PC-9 (cell line): Measurements from ENCODE around the gene MGAT5. TPM values are rescaled to one million over a fixed set of nuclear protein-coding genes. Genes with fewer than 3 reads are reported as not detected.

ENCODE experiments used
- BruUV-seq: library from RNA; stranded (reverse); fragments of 400-500 nt; replicated peaks from 2 replicates; lab custom pipeline; 2021; lab: Mats Ljungman, UMichigan
- CTCF ChIA-PET: fragments of 300-600 bp; sonication (Branson Sonifier 250); formaldehyde crosslinking; loops from one replicate; lab custom pipeline; 2022; ENCODE audit warnings: antibody characterized with exemption; lab: Charles Lee
- POLR2A ChIA-PET: fragments of 300-600 bp; sonication (Branson Sonifier 250); formaldehyde crosslinking; loops from one replicate; lab custom pipeline; 2022; ENCODE audit warnings: antibody characterized with exemption; ENCODE audit not compliant: unreplicated experiment; lab: Charles Lee
- DNase-seq, 2 experiments: peaks; one replicate each; pipeline versions ENCODE4 v3.0.0 to v3.0.0-alpha.2; 2015 to 2022; ENCODE audit warnings: mixed read lengths in 1 of 2
- H2AFZ ChIP-seq: fragments of 200-600 bp; sonication (generic); 2 replicates; pipeline ENCODE4 v1.8.1; 2017; ENCODE audit warnings: antibody characterized with exemption
- H3F3A ChIP-seq: fragments of 200-600 bp; sonication (generic); 2 replicates; pipeline ENCODE4 v1.8.1; 2017; ENCODE audit warnings: antibody characterized with exemption, mild to moderate bottlenecking, low read depth; ENCODE audit not compliant: insufficient read depth
- H3K27ac ChIP-seq: fragments of 200-600 bp; sonication (generic); 2 replicates; pipeline ENCODE4 v1.6.1; 2016; ENCODE audit warnings: mixed run types
- H3K27me3 ChIP-seq: fragments of 200-600 bp; sonication (generic); 2 replicates; pipeline ENCODE4 v1.6.1; 2016; ENCODE audit warnings: low read depth, mixed run types; ENCODE audit not compliant: insufficient read depth
- H3K36me3 ChIP-seq: fragments of 200-600 bp; sonication (generic); 2 replicates; pipeline ENCODE4 v1.6.1; 2016; ENCODE audit warnings: low read depth, mixed run types
- H3K4me1 ChIP-seq: fragments of 200-600 bp; sonication (generic); replicated peaks from 2 replicates; pipeline ENCODE4 v1.6.1; 2016; ENCODE audit warnings: mixed run types; ENCODE audit not compliant: insufficient read depth
- H3K4me2 ChIP-seq: fragments of 200-600 bp; sonication (generic); 2 replicates; pipeline ENCODE4 v1.6.1; 2017; ENCODE audit warnings: mixed run types
- H3K4me3 ChIP-seq: fragments of 200-600 bp; sonication (generic); 2 replicates; pipeline ENCODE4 v1.6.1; 2016; ENCODE audit warnings: mixed run types
- H3K79me2 ChIP-seq: fragments of 200-600 bp; sonication (generic); 2 replicates; pipeline ENCODE4 v1.6.1; 2017; ENCODE audit warnings: low read depth, mixed run types
- H3K9me2 ChIP-seq: fragments of 200-600 bp; sonication (generic); 2 replicates; pipeline ENCODE4 v1.8.1; 2017; ENCODE audit warnings: mild to moderate bottlenecking; ENCODE audit not compliant: insufficient read depth
- H3K9me3 ChIP-seq: fragments of 200-600 bp; sonication (generic); 2 replicates; pipeline ENCODE4 v1.8.1; 2016; ENCODE audit warnings: low read depth; ENCODE audit not compliant: insufficient read depth
- H4K20me1 ChIP-seq: fragments of 200-600 bp; sonication (generic); 2 replicates; pipeline ENCODE4 v1.8.1; 2017; ENCODE audit not compliant: insufficient read depth
- CTCF ChIP-seq: fragments of 200-600 bp; sonication (generic); conservative IDR thresholded peaks from 2 replicates; pipeline ENCODE4 v1.6.1; 2017; ENCODE audit warnings: mixed run types, antibody characterized with exemption, mild to moderate bottlenecking, moderate library complexity
- EZH2 ChIP-seq: fragments of 200-600 bp; sonication (generic); IDR thresholded peaks from 2 replicates; pipeline ENCODE4 v1.8.0; 2017; ENCODE audit warnings: antibody characterized with exemption, low read depth
- intact Hi-C: fragments of 100-400 bp; cut with micrococcal nuclease; formaldehyde crosslinking; loops from one replicate; pipeline ENCODE4 v1.10.0; 2022; ENCODE audit not compliant: unreplicated experiment
- total RNA-seq: library from RNA; stranded (reverse); gene quantifications from 2 replicates; pipeline ENCODE4 v1.2.3, GENCODE V29; 2021

The MGAT5 gene
- total RNA-seq, 1 experiment from 2014 or later = 33.5 TPM

GRCh38 chr2:134379293-134379692 is 125.4 kb downstream of the MGAT5 start:
- no peak overlapping the region for H3K4me3 ChIP-seq
- no peak for DNase-seq
- H3K27me3 ChIP-seq = no peaks in the 10 kb centered on the region
- CTCF ChIA-PET = no interaction called here
- no peaks in the 10 kb centered on the region for H3K36me3 ChIP-seq
- no peaks in the 10 kb centered on the region for H3K9me3 ChIP-seq
- no peak overlapping the region for H3K27ac ChIP-seq
- no peaks in the 10 kb centered on the region for H3K79me2 ChIP-seq
- BruUV-seq = no TSS peak
- H3K4me2 ChIP-seq = no peak overlapping the region
- no peaks in the 10 kb centered on the region for H3F3A ChIP-seq
- POLR2A ChIA-PET = no interaction called here
- H2AFZ ChIP-seq = no peak overlapping the region
- H3K9me2 ChIP-seq = no peaks in the 10 kb centered on the region
- intact Hi-C loops = no loop called here
- no peaks in the 10 kb centered on the region for H4K20me1 ChIP-seq
- TF ChIP-seq CTCF = no peak
- TF ChIP-seq EZH2 = no peak
- no peaks in the 10 kb centered on the region for H3K4me1 ChIP-seq

DNA sequence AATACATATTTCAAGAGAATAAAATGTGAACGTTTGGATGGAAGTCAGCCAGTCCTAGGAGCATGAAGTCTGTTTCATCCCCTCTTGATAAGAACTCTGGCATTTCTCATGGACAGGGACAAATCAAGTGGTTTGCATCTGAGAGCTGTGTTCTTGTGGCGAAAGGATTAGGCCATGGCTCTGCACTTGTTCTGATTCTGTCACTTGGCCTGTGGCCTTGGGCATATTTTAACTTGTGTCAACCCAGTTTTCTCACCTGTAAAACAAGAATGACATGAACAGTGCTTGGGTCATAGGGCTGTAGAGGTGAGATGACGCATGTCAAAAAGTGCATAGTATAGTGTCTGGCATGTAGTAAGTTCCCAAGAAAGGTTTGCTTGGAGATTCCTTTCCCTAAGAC is 125.8 kb downstream of the MGAT5 start:
- Histone ChIP-seq H3K9me2 (no peaks in the 10 kb centered on the region), H4K20me1 (no peaks in the 10 kb centered on the region), H3K9me3 (no peaks in the 10 kb centered on the region), H3K27ac (no peak overlapping the region), H3K4me3 (no peak overlapping the region), H3K79me2 (no peaks in the 10 kb centered on the region), H3K27me3 (no peaks in the 10 kb centered on the region), H3K4me2 (no peak overlapping the region), H2AFZ (no peak overlapping the region), H3K36me3 (no peaks in the 10 kb centered on the region), H3F3A (no peaks in the 10 kb centered on the region), H3K4me1 (no peaks in the 10 kb centered on the region)
- BruUV-seq = no TSS peak
- no peak for DNase-seq
- TF ChIP-seq CTCF (no peak), EZH2 (no peak)
- CTCF ChIA-PET = no interaction called here
- POLR2A ChIA-PET = no interaction called here
- intact Hi-C loops = no loop called here

DNA sequence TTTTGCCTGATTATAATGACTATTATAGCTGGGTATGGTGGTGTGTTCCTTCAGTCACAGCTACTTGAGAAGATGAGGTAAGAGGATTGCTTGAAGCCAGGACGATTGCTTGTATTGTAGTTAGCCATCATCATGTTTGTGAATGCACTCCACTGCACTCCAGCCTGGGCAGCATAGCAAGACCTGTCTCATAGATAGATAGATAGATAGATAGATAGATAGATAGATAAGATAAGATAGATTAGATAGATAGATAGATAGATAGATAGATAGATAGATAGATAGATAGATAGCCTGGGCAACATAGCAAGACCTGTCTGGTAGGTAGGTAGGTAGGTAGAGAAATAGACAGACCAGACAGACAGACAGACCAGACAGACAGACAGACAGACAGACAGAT is 127.3 kb downstream of the MGAT5 start:
- no peaks in the 10 kb centered on the region for H3K9me2 ChIP-seq
- no peaks in the 10 kb centered on the region for H4K20me1 ChIP-seq
- no peaks in the 10 kb centered on the region for H3K79me2 ChIP-seq
- no peak for DNase-seq
- TF ChIP-seq EZH2 = no peak
- no peak for TF ChIP-seq CTCF
- no peaks in the 10 kb centered on the region for H3K36me3 ChIP-seq
- no peak overlapping the region for H3K27ac ChIP-seq
- no TSS peak for BruUV-seq
- ChIA-PET POLR2A (no interaction called here), CTCF (no interaction called here)
- no peaks in the 10 kb centered on the region for H3K4me1 ChIP-seq
- H3K27me3 ChIP-seq = no peaks in the 10 kb centered on the region
- no peak overlapping the region for H3K4me3 ChIP-seq
- intact Hi-C loops = no loop called here
- H3K4me2 ChIP-seq = no peak overlapping the region
- no peaks in the 10 kb centered on the region for H3K9me3 ChIP-seq
- H2AFZ ChIP-seq = no peak overlapping the region
- no peaks in the 10 kb centered on the region for H3F3A ChIP-seq
